ENCODE measurements around the gene HARBI1.

GRCh38 chr11:46588131-46588530, 28.9 kb downstream of the HARBI1 start:
- no peak for TF ChIP-seq CTCF (IDR thresholded peaks at IDR 0.05)
- TF ChIP-seq POLR2A (IDR thresholded peaks at IDR 0.05), result no peak
- TF ChIP-seq EP300 (IDR thresholded peaks at IDR 0.05), result no peak
